Islet of Langerhans (tissue), 1 donor: Measurements from ENCODE around the gene RALGPS1.

ENCODE experiments used
- FAIRE-seq: peaks from one replicate; lab custom pipeline; 2011; peaks lifted over from hg19 to GRCh38; lab: Jason Lieb, UNC

The RALGPS1 gene

GRCh38 chr9:127229691-127230417 is 315.3 kb downstream of the RALGPS1 start:
- FAIRE-seq, result no peak

GRCh38 chr9:127231666-127232065 is 317.1 kb downstream of the RALGPS1 start:
- no peak for FAIRE-seq

- FAIRE-seq, result no peak
These were observed 318.4 kb downstream of the RALGPS1 start for GRCh38 chr9:127232833-127233549.

DNA sequence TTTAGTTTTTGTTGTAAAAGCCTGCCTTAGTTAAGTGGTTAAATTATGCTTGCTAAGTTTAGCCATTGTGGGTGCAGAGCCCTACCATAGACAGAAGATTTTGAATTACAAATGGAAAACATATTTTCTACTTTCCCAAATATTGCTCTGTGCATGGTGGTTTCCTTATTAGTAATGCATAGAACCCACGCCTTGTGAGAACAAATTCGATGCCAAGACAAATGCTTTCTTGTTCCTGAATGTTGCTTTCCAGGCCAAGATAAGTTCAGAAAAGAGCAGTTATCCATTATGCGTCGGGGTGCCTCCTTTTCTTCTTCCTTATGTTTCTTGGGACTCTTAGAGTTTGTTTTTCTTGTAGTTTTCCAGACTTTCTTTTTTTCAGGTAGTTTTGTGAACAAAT is 319.0 kb downstream of the RALGPS1 start:
- no peak for FAIRE-seq

GRCh38 chr9:127233989-127234388 is 319.4 kb downstream of the RALGPS1 start:
- FAIRE-seq, result no peak

GRCh38 chr9:127237801-127238200 is 323.2 kb downstream of the RALGPS1 start:
- no peak for FAIRE-seq

DNA sequence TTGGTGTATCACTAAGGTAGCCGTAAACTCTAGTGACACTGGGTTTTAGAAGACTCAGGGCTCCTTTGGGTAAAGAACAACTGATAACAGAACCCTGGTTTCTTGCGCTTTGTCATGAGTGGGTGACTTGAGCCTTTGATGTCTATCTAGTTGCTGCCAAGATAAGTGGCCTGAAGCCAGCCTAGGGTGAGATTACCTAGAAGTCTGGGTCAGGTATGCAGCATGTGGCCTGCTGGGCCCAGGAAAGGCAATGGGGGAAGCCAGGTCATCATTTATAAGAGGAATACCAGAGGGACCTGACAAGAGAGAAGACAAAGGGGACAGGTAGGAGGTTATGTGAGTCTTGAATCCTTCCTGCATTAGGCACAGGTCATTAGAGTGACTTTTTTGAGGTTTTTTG is 326.8 kb downstream of the RALGPS1 start:
- FAIRE-seq, result no peak

DNA sequence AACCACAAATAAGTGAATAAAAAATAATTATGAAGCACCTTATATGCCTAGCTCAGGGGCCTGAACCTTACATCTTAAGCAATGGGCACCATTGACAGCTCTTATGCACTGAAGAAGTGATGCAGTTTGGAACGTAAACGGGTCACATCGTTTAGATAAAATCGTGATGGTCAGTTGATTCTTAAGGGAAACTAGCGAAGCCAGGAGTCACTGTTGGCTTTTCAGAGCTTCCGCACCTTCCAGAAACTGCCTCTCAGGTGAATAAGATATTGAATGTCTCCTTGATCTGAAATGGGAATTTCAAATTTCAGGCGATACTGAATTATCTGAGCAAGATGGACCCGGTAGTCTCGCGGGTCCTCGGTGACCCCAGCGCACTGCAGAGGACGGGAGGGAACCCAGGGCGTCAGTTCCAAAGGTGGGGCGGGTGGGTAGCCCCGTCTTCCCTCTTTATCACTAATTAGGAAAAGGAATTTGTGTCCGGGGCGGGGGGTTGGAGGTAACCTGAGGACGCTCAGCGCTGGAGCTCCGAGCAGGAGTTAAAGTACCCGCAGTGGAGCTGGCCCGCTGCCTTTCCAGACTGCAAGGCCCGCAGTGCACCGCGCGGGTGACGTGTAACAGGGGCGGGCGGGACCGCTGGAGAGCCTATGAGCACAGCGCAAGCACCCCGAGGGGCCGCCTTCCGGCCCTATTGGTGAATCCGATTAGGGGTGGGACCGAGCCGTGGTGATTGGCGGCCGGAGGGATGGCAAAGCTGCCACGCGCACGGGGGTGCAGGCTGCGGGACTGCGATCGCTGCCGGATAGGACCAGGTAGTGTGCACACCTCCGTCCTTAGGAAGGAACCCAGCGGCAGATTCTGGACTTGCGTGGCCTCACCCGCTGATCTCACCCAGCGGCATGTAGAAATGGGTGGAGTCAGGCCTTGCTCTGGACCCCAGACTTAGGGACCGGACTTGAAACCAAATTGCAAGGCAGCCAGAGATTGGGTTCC is 330.3 kb downstream of the RALGPS1 start:
- no peak for FAIRE-seq

DNA sequence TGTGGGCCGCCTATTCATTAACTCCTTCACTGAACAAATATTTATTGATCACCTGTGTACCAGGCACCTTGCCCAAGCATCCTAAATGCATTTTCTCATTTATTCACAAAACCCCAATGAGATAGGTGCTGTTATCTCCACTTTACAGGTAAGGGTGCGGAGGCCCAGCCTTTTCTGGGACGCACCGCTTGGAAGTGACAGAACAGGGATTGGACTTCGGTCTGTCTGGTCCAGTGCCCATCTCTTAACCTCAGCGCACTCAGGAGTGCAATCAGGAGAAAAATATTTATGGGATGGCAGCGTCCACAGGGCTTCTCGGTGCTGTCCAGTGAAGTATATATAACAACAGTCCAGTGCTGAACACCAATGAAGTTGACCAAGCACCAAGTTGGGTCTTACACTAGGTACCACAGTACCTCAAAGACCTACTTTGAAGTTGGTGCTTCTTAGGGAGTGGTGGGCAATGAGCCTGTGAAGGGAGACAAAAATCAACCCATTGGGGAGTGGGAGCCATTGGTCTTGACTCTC is 331.1 kb downstream of the RALGPS1 start:
- FAIRE-seq, result no peak

DNA sequence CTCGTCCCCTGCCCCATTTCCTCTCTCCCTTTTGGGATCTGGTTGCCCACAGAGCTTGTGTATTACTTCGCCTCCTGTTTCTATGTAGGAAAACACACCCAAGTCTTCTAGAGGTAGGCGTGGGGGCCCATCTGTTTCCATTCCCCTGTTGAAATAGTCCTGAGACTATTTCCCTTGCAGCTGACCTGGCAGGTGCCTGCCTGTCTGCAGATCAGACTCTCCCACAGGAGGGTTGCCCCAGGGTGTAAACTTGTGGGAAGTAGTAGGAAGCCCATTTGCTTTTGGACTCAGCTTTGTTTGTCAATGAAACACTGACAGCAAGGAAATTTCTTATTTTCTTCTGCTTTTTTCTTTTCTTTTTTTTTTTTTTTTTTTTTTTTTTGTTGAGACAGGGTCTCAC is 333.7 kb downstream of the RALGPS1 start:
- no peak for FAIRE-seq

DNA sequence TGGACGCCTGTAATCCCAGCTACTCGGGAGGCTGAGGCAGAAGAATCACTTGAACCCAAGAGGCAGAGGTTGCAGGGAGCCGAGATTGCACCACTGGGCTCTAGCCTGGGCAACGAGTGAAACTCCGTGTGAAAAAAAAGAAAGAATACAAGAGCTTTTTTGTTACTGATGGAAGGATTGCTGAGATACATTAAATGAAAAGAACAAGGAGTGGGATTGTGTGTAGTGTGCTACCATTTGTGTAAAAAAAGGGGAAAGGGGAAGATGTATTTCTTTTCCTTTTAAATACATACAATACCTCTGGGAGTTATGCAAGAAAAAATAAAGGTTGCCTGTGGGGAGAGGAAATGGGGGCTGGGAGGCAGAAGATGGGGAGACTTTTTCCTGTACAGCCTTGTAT is 335.3 kb downstream of the RALGPS1 start:
- FAIRE-seq, result no peak

DNA sequence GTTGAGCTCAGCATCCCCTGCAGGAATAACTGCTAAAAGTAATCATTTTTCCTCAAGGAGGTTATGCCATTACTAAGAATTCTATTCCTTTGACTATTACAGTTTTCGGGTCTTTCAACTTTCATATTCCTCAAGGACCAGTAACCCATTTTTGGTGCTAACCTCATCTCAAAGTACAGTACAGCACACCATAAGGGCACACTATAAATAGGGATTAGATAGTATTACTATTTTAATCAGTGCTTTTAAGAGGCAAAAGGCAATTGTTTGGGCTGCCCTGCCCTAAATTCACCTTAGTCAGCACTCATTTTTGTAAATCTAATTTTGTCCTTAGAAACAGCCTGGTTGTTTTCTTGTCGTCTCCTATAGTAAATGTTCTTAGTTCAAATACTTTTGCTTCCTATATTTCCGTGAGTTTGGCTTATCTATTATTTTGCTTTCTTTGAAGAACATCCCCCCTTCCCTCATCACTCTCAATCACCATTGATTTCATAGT is 336.4 kb downstream of the RALGPS1 start:
- no peak for FAIRE-seq

DNA sequence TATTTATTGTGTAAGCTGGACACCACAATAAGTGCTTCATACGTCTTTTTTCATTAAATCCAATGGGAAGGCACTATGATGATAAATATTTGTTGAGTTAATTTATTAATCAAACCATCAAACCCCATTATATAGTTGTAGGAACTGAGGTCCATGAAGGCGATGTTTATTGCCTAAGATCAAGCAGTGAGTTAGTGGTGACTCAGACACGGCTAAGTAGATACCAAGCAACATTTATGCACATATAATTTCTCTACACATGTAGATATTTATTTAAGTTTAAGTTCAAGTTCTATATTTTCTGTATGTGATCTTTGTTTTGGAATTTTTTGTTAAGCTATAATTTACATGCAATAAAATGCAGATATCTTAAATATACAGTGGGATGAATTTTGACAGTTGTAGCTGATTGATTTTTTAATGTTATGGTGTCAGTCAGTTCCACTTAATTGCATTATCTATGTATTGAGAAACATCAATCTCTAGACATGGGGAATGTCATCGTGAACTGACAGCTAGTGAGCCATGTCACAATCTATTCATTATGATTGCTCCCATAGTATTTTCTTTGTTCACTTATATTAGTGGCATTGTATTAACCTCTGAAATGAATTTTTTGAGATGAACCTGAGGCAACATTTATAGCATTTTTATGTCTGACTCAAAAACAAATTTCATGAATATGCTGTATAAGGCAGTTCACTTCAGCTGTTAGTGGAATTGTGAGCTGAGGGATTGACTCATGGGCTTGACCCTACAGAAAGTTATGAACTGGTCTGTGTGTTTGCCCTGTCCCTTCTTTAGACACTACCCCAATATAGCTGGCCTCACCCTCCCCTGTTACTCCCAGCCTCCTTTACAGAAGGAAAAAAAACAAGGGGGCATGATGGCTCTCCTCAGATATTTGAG is 338.1 kb downstream of the RALGPS1 start:
- FAIRE-seq, result no peak

DNA sequence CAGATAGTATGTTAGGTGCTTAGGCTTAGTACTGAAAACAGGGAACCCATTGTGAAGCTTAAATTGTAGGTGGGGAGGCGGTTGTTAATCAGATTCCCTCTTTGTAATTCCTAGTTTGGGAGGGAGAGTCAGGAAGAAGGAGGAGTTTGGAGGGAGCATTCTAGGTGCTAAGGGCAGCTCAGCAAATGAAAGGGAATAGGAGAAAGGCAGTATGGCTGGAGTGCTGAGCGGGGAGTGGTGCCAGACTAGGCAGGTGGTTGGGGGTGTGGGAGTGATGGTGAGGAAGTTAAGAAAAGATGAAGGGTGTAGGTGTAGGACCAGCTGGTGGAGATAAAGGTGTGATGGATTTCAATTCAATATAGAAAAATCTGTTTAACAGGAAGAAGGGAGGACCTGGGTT is 338.9 kb downstream of the RALGPS1 start:
- no peak for FAIRE-seq

- FAIRE-seq, result no peak
These were observed 341.1 kb downstream of the RALGPS1 start for GRCh38 chr9:127255692-127256091.

DNA sequence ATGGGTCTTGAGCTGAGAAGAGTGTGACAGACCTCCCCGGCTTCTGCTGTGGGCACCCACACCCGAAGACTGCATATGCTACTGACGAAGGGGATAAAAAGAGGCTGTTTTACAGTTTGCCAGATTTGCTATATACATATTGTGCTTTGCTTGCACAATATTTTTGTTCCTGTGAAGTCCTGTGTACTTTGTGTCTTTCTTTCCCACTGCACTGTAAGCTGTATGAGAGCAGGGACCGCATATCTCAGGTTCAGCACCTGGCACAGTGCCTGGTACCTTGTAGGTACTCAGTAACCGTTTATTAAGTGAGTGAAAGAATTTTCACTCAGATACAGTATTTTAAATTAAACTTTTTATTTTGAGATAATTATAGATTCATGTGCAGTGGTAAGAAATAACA is 341.7 kb downstream of the RALGPS1 start:
- FAIRE-seq, result no peak

DNA sequence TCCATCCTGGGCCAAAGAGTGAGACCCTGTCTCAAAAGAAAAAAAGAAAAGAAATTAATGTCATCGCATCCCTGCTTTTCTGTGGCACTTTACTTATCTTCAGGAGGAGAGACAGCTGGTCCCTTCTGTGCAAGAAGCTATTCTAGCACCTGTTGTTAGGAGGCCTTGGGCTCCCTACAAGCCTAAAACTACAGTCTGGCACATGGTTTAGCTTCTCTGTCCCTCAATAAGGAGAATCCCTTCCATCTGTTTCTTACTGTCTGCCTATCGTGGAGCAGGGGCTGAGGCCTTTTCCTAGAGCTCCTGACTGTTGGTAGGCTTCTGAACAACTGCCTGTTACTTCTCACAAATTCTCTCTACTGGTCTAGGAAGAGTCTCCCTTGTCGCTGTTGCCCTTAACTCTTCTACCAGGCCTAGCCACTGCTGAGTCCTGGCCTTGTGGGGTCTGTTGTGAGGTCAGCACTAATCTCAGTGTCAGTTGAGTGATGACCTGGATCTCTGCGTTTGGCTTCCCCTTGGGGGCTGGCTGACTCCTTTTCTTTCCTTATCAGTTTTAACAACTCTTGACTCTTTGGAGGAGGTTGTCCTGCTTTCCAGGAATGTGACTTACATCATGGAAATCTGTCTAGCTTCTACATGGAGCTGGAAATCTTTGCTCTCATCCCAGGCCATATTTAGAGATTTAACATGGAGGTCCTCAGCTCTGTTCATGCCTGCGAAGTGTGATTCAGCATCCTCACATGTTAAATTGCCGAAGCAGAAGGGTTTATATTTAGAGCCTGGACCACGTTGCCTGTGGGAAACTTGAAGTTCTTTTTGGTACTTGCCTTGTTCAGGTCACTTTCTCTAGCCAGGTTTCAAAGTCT is 344.3 kb downstream of the RALGPS1 start:
- FAIRE-seq, result no peak

DNA sequence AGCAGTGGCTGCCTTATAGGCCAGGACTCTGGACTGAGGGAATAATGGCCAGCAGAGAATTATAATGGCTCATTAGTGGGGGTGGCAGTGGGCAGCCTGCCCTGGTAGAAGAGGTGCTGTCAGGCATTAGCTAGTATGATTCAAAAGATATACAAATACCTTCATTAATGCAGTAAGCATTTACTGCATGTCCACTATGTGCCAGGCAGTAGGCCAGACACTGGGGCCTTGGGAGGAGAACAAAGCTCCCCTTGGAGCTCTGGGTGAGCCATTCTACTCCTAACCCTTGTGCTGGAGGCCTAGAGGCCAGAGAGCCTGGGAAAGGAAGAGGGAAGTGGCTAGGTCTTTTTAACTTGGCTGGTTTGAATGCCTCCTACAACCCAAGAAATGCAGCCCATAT is 348.0 kb downstream of the RALGPS1 start:
- no peak for FAIRE-seq

DNA sequence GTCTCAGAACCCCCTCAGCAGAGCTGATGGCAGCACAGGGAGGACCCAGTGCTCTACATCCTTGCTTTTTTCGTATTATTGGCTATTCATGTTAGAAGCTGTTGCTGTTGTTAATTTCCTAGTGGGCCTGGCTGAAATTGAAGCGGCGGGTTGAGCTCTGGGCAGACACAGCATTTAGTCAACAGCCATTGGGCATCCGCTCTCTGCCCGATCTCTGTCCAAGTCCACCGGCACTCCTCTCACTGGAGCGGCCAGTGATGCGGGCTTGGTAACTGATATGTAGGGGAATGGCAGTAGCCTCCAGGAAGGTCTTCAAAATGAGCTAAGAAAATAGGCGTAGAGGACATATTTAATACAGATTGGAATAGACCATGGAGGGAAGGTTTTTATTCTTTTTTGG is 348.7 kb downstream of the RALGPS1 start:
- FAIRE-seq, result no peak

DNA sequence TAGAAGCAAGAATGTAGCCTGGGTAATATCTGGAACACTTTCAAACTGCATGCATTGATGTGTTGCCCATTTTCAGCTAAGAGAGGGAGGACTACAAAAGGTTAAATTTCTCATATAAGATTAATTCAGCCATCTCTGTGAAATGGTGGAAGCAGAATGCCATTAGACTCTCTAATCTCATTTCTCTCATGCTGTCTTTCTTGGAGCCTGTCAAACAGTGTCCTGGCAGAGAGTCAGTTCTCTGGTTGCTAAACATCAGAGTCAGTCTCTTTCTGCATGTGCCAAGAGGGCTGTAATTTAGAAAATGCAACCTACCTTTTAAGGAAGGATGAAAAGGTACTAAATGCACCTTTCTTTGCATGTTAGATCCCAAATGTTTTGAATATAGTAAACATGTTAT is 349.1 kb downstream of the RALGPS1 start:
- FAIRE-seq, result no peak
